GM12865 (cell line): ENCODE data around the gene LRRC23.

Experiments
- DNase-seq: peaks from one replicate; pipeline ENCODE4 v3.0.0; 2010; ENCODE audit warnings: low read depth
- H3K4me3 ChIP-seq: 2 replicates; pipeline ENCODE4 v1.5.1; 2011; ENCODE audit warnings: mild to moderate bottlenecking, low read depth, low read length, control low read depth
- CTCF ChIP-seq: IDR thresholded peaks from 2 replicates; pipeline ENCODE4 v1.5.1; 2011; ENCODE audit warnings: low read length, control low read depth, low read depth, inconsistent platforms; ENCODE audit not compliant: insufficient read depth; ENCODE audit errors: missing control alignments

The LRRC23 gene

GRCh38 chr12:6963016-6963731, 58.6 kb downstream of the LRRC23 start:
- no peak overlapping the region for H3K4me3 ChIP-seq
- no peak for DNase-seq
- no peak for TF ChIP-seq CTCF
